ENCODE data around the gene AKT3. TPM values are rescaled to one million over a fixed set of nuclear protein-coding genes. Genes with fewer than 3 reads are reported as not detected.

Gene AKT3
- 32.2 and 56.4 TPM in 2 replicates for total RNA-seq

GRCh38 chr1:243850202-243850451, at the start of gene AKT3:
TSS of gene AKT3 (minus strand) at chr1:243850243. CDS start at chr1:243843170, 7,073 bp downstream.

Other genes with a start within 250 kb of the AKT3 start
- gene ZBTB18, start 201.0 kb upstream of the AKT3 start, total RNA-seq, result 17.4 and 21.4 TPM in 2 replicates